ENCODE data around the gene KIF26A.
A peak's percentile ranks its signal among the peaks of the same experiment; 100 is the strongest.

Gene KIF26A

DNA sequence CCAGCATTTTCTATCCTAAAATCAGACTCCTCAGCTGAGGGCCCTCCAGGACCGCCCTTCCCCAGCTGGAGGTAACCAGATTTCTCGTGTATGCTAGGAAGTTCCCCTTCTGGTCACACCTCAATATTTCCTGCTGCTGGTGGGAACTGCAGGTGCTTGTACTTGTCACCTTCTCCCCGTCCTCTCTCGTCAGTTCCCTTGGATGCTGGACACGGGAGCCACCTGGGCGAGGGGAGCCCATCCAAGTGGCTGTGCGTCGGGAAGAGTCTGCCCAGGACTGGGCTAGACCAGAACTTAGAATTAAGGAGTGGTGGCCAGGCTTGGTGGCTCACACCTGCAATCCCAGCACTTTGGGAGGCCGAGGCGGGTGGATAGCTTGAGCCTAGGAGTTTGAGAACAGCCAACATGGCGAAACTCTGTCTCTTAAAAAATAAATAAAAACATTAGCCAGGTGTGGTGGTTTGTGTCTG, 23.2 kb upstream of the KIF26A start:
- TF ChIP-seq EZH2phosphoT487 (IDR thresholded peaks at IDR 0.05; ENCODE audit: low read length) (no peak), EZH2 (optimal IDR thresholded peaks at IDR 0.05; ENCODE audit: low read depth, low read length) (no peak)
- TF ChIP-seq, protein P1, sequence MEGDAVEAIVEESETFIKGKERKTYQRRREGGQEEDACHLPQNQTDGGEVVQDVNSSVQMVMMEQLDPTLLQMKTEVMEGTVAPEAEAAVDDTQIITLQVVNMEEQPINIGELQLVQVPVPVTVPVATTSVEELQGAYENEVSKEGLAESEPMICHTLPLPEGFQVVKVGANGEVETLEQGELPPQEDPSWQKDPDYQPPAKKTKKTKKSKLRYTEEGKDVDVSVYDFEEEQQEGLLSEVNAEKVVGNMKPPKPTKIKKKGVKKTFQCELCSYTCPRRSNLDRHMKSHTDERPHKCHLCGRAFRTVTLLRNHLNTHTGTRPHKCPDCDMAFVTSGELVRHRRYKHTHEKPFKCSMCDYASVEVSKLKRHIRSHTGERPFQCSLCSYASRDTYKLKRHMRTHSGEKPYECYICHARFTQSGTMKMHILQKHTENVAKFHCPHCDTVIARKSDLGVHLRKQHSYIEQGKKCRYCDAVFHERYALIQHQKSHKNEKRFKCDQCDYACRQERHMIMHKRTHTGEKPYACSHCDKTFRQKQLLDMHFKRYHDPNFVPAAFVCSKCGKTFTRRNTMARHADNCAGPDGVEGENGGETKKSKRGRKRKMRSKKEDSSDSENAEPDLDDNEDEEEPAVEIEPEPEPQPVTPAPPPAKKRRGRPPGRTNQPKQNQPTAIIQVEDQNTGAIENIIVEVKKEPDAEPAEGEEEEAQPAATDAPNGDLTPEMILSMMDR (IDR thresholded peaks at IDR 0.05; ENCODE audit: low read length), result no peak

DNA sequence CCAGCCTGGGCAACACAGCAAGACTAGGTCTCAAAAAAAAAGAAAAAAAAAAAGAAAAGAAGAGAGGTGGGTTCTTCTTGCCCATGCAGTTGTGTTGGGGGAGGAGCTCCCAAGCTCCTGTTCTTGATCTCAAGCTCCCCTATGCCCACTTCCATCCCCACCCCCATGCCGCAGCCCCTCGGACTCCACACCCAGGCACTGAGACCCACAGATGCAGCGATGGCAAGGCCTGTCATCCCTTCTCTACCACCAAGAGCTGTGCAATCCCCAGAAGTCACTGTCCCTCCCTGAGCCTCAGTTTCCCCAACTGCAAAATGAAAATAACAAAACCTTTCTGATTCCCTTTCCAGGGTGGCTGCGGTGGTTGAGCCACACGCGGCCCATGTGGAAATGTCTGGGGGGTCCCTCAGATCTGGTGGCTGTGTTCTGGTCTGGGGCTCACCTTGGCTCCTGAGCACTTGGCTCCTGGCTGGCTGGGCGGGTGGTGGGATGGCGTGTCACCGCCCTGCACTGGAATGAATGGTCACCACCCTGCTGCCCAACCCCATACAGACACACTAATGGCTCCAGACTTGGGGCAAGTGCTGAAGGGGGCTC, 22.6 kb upstream of the KIF26A start:
- Histone ChIP-seq H3K4me2 (ENCODE audit: low read depth, low read length) (no peak overlapping the region; the same call in 1 of the 2 replicates), H3F3A (ENCODE audit: insufficient read depth, low read length) (no peaks in the 10 kb centered on the region), H4K20me1 (ENCODE audit: insufficient read depth, low read length) (no peaks in the 10 kb centered on the region), H3K4me3 (ENCODE audit: low read length) (no peak overlapping the region), H3K4me1 (ENCODE audit: low read length) (no peaks in the 10 kb centered on the region), H3K9me3 (replicated peaks; ENCODE audit: insufficient read depth, low read length) (no peaks in the 10 kb centered on the region), H3K9ac (ENCODE audit: low read length) (no peak overlapping the region), H2AFZ (ENCODE audit: low read length) (no peak overlapping the region), H3K27ac (ENCODE audit: low read length) (no peak overlapping the region), H3K27me3 (replicated peaks; ENCODE audit: insufficient read depth, low read length) (peaks cover 4% of the 10 kb centered on the region; the same call in 1 of the 2 replicates), H3K79me2 (ENCODE audit: low read length) (no peaks in the 10 kb centered on the region), H3K9me2 (replicated peaks; ENCODE audit: insufficient read depth, low read length) (no peaks in the 10 kb centered on the region), H3K36me3 (replicated peaks; ENCODE audit: insufficient read depth, low read length) (no peaks in the 10 kb centered on the region)
- TF ChIP-seq, protein P1 (IDR thresholded peaks at IDR 0.05; ENCODE audit: low read length), result no peak
- TF ChIP-seq EZH2 (optimal IDR thresholded peaks at IDR 0.05; ENCODE audit: low read depth, low read length) (no peak), EZH2phosphoT487 (IDR thresholded peaks at IDR 0.05; ENCODE audit: low read length) (no peak)
- DNase-seq, result no peak

More for the DNA sequence above, 23.2 kb upstream of the KIF26A start:
- H3K4me3 ChIP-seq (ENCODE audit: low read length), result no peak overlapping the region
- no peak overlapping the region for H3K27ac ChIP-seq (ENCODE audit: low read length)
- no peaks in the 10 kb centered on the region for H3K79me2 ChIP-seq (ENCODE audit: low read length)
- H2AFZ ChIP-seq (ENCODE audit: low read length), result no peak overlapping the region
- H3K4me1 ChIP-seq (ENCODE audit: low read length), result no peaks in the 10 kb centered on the region
- no peak overlapping the region for H3K9ac ChIP-seq (ENCODE audit: low read length)
- DNase-seq, result no peak
- no peak overlapping the region for H3K4me2 ChIP-seq (ENCODE audit: low read depth, low read length)
- H3K9me2 ChIP-seq (replicated peaks; ENCODE audit: insufficient read depth, low read length), result no peaks in the 10 kb centered on the region
- 0 out of 2 replicates have a peak, but pooled peaks cover 4% of the 10 kb centered on the region for H3K27me3 ChIP-seq (replicated peaks; ENCODE audit: insufficient read depth, low read length)
- no peaks in the 10 kb centered on the region for H3K9me3 ChIP-seq (replicated peaks; ENCODE audit: insufficient read depth, low read length)
- H3K36me3 ChIP-seq (replicated peaks; ENCODE audit: insufficient read depth, low read length), result no peaks in the 10 kb centered on the region
- H3F3A ChIP-seq (ENCODE audit: insufficient read depth, low read length), result no peaks in the 10 kb centered on the region
- no peaks in the 10 kb centered on the region for H4K20me1 ChIP-seq (ENCODE audit: insufficient read depth, low read length)

DNA sequence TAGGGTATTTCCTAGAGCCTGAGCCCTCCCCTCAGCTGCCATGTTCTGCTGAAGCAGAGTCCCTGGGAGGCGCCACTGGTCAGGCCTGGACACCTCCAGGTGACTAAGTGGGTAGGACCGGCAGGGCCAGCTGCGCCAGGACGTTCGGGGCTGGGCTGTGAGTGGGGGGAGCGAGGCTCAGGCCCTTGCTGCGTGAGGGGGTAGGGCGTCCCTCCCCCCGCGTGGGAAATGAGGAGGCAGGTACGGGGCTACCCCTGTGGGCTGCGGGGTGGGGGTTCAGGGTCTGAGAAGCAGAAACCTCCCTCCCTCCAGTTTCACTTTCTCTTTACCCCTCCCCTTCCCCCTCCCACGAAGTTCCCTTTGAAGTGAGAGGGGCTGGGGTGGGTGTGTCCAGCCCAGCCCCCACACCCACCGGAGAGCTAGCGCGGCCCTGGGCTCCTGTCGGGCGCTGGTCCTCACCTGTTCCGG, 22.1 kb upstream of the KIF26A start:
- Histone ChIP-seq H3K4me2 (ENCODE audit: low read depth, low read length) (peak overlapping the region; percentile 15; the same call in 1 of the 2 replicates), H3K27me3 (replicated peaks; ENCODE audit: insufficient read depth, low read length) (peaks cover 4% of the 10 kb centered on the region; the same call in 1 of the 2 replicates), H3K4me1 (ENCODE audit: low read length) (no peaks in the 10 kb centered on the region), H3K9me2 (replicated peaks; ENCODE audit: insufficient read depth, low read length) (no peaks in the 10 kb centered on the region), H3K4me3 (ENCODE audit: low read length) (no peak overlapping the region; the same call in 1 of the 2 replicates), H4K20me1 (ENCODE audit: insufficient read depth, low read length) (no peaks in the 10 kb centered on the region), H2AFZ (ENCODE audit: low read length) (no peak overlapping the region), H3K9ac (ENCODE audit: low read length) (no peak overlapping the region), H3F3A (ENCODE audit: insufficient read depth, low read length) (no peaks in the 10 kb centered on the region), H3K9me3 (replicated peaks; ENCODE audit: insufficient read depth, low read length) (no peaks in the 10 kb centered on the region), H3K79me2 (ENCODE audit: low read length) (no peaks in the 10 kb centered on the region), H3K36me3 (replicated peaks; ENCODE audit: insufficient read depth, low read length) (no peaks in the 10 kb centered on the region), H3K27ac (ENCODE audit: low read length) (no peak overlapping the region)
- no peak for DNase-seq
- no peak for TF ChIP-seq EZH2phosphoT487 (IDR thresholded peaks at IDR 0.05; ENCODE audit: low read length)
- no peak for TF ChIP-seq EZH2 (optimal IDR thresholded peaks at IDR 0.05; ENCODE audit: low read depth, low read length)
- TF ChIP-seq, protein P1 (IDR thresholded peaks at IDR 0.05; ENCODE audit: low read length), result no peak
